Mononuclear cell (primary cell): ENCODE results near the gene CRKL. TPM values are rescaled to one million over a fixed set of nuclear protein-coding genes. Genes with fewer than 3 reads are reported as not detected.
"Not testable (repeated sequence)": the region's sequence is repeated elsewhere in the genome, so short reads cannot be mapped to it uniquely, and the experiment has no call there.

Experiments
- H3K27me3 ChIP-seq: 2 replicates; pipeline ENCODE4 v1.6.0; 2011; ENCODE audit warnings: low read length, control low read depth; ENCODE audit not compliant: insufficient read depth
- H3K4me1 ChIP-seq: 2 replicates; pipeline ENCODE4 v1.5.1; 2011; ENCODE audit warnings: mild to moderate bottlenecking, low read length, control low read depth; ENCODE audit not compliant: insufficient read depth
- H3K4me3 ChIP-seq: 2 replicates; pipeline ENCODE4 v1.5.1; 2011; ENCODE audit warnings: mild to moderate bottlenecking, low read length, moderate library complexity
- H3K9me3 ChIP-seq: 2 replicates; pipeline ENCODE4 v1.5.1; 2011; ENCODE audit warnings: low read depth, mild to moderate bottlenecking, control low read depth, low read length
- total RNA-seq: library from RNA; depleted of rRNA; stranded (reverse); fragments of >200 nt; gene quantifications from one replicate; pipeline ENCODE4 v1.2.3, GENCODE V29; 2012

CRKL gene
- total RNA-seq, 1 donor, result 51.9 TPM

GRCh38 chr22:20889025-20889704 is 28.0 kb upstream of the CRKL start:
- no peak overlapping the region for H3K4me3 ChIP-seq
- H3K27me3 ChIP-seq, result no peaks in the 10 kb centered on the region
- no peaks in the 10 kb centered on the region for H3K9me3 ChIP-seq
- H3K4me1 ChIP-seq, result peaks cover 9% of the 10 kb centered on the region

GRCh38 chr22:20889904-20890540 is 27.2 kb upstream of the CRKL start:
- H3K9me3 ChIP-seq, result no peaks in the 10 kb centered on the region
- no peak overlapping the region for H3K4me3 ChIP-seq
- peaks cover 9% of the 10 kb centered on the region for H3K4me1 ChIP-seq
- H3K27me3 ChIP-seq, result no peaks in the 10 kb centered on the region

- Histone ChIP-seq H3K4me1 (no peaks in the 10 kb centered on the region), H3K27me3 (no peaks in the 10 kb centered on the region), H3K9me3 (no peaks in the 10 kb centered on the region), H3K4me3 (no peak overlapping the region)
Measured at GRCh38 chr22:20890975-20891374, 26.2 kb upstream of the CRKL start.

GRCh38 chr22:20897737-20898136 is 19.5 kb upstream of the CRKL start:
- not testable (repeated sequence) for H3K9me3 ChIP-seq, H3K4me3 ChIP-seq, H3K27me3 ChIP-seq, H3K4me1 ChIP-seq

- Histone ChIP-seq H3K9me3 (no peaks in the 10 kb centered on the region), H3K4me3 (no peak overlapping the region), H3K27me3 (no peaks in the 10 kb centered on the region), H3K4me1 (peaks cover 12% of the 10 kb centered on the region)
Measured at GRCh38 chr22:20899827-20900423, 17.3 kb upstream of the CRKL start.

GRCh38 chr22:20901093-20902033 is 15.8 kb upstream of the CRKL start:
- peaks cover 22% of the 10 kb centered on the region for H3K4me1 ChIP-seq
- not testable (repeated sequence) for H3K4me3 ChIP-seq, H3K27me3 ChIP-seq, H3K9me3 ChIP-seq

- Histone ChIP-seq H3K4me3 (no peak overlapping the region), H3K4me1 (peaks cover 22% of the 10 kb centered on the region), H3K9me3 (no peaks in the 10 kb centered on the region), H3K27me3 (no peaks in the 10 kb centered on the region)
Measured at GRCh38 chr22:20903093-20903492, 14.1 kb upstream of the CRKL start.

- Histone ChIP-seq H3K4me1 (peaks cover 24% of the 10 kb centered on the region), H3K9me3 (no peaks in the 10 kb centered on the region), H3K4me3 (no peak overlapping the region), H3K27me3 (no peaks in the 10 kb centered on the region)
Measured at GRCh38 chr22:20904008-20904979, 12.9 kb upstream of the CRKL start.

GRCh38 chr22:20904980-20905355 is 12.2 kb upstream of the CRKL start:
- no peak overlapping the region for H3K4me3 ChIP-seq
- no peaks in the 10 kb centered on the region for H3K27me3 ChIP-seq
- peaks cover 27% of the 10 kb centered on the region for H3K4me1 ChIP-seq
- no peaks in the 10 kb centered on the region for H3K9me3 ChIP-seq

- H3K4me1 ChIP-seq, result peaks cover 27% of the 10 kb centered on the region
- no peaks in the 10 kb centered on the region for H3K27me3 ChIP-seq
- H3K9me3 ChIP-seq, result no peaks in the 10 kb centered on the region
- H3K4me3 ChIP-seq, result no peak overlapping the region
Measured at GRCh38 chr22:20905415-20906386, 11.5 kb upstream of the CRKL start.

GRCh38 chr22:20906387-20906767 is 10.8 kb upstream of the CRKL start:
- Histone ChIP-seq H3K27me3 (no peaks in the 10 kb centered on the region), H3K9me3 (no peaks in the 10 kb centered on the region), H3K4me1 (peaks cover 27% of the 10 kb centered on the region), H3K4me3 (no peak overlapping the region)

- H3K4me1 ChIP-seq, result peaks cover 26% of the 10 kb centered on the region
- H3K27me3 ChIP-seq, H3K9me3 ChIP-seq, H3K4me3 ChIP-seq: not testable (repeated sequence)
Measured at GRCh38 chr22:20908717-20909116, 8.5 kb upstream of the CRKL start.

- Histone ChIP-seq H3K27me3 (no peaks in the 10 kb centered on the region), H3K9me3 (no peaks in the 10 kb centered on the region), H3K4me3 (no peak overlapping the region), H3K4me1 (peaks cover 16% of the 10 kb centered on the region)
Measured at GRCh38 chr22:20909543-20910303, 7.5 kb upstream of the CRKL start.
